IMR-90 (cell line): ENCODE data around the gene LMOD1. TPM values are rescaled to one million over a fixed set of nuclear protein-coding genes. Genes with fewer than 3 reads are reported as not detected.

Experiments used
- ATAC-seq: fragments of 200-7000 bp; cut with Tn5 transposase; 2 replicates; pipeline ENCODE4 v1.9.1; 2020; ENCODE audit warnings: low read depth, mild to moderate bottlenecking, moderate library complexity
- BruUV-seq: library from RNA; stranded (reverse); fragments of 400-500 nt; replicated peaks from 2 replicates; lab custom pipeline; 2021; lab: Mats Ljungman, UMichigan
- CTCF ChIA-PET: fragments of 300-600 bp; formaldehyde crosslinking; extraction: SDS; loops from one replicate; lab custom pipeline; 2021; ENCODE audit warnings: antibody characterized with exemption; lab: Yijun Ruan, JAX
- POLR2A ChIA-PET: fragments of 300-600 bp; sonication (Branson Sonifier 250); formaldehyde crosslinking; loops from one replicate; lab custom pipeline; 2022; ENCODE audit warnings: antibody characterized with exemption; ENCODE audit not compliant: unreplicated experiment; lab: Charles Lee
- DNase-seq: peaks from one replicate; pipeline ENCODE4 v3.0.0; 2013
- H2AFZ ChIP-seq: replicated peaks from 2 replicates; pipeline ENCODE3; 2013; ENCODE audit warnings: low read length, mild to moderate bottlenecking; ENCODE audit not compliant: poor library complexity
- H2AK5ac ChIP-seq: 2 replicates; pipeline ENCODE4 v1.6.1; 2013; ENCODE audit warnings: low read depth, low read length, inconsistent platforms
- H2AK9ac ChIP-seq: replicated peaks from 2 replicates; pipeline ENCODE3; 2013; ENCODE audit warnings: mild to moderate bottlenecking, low read depth, low read length, moderate library complexity; ENCODE audit not compliant: poor library complexity
- H2BK120ac ChIP-seq: 2 replicates; pipeline ENCODE4 v1.6.1; 2013; ENCODE audit warnings: low read depth, low read length, inconsistent platforms
- H2BK15ac ChIP-seq: 3 replicates; pipeline ENCODE4 v1.6.1; 2013; ENCODE audit warnings: low read depth, low read length, inconsistent platforms
- H2BK20ac ChIP-seq: 2 replicates; pipeline ENCODE4 v1.6.1; 2013; ENCODE audit warnings: low read depth, mild to moderate bottlenecking, inconsistent platforms, low read length, moderate library complexity
- H2BK5ac ChIP-seq: 2 replicates; pipeline ENCODE4 v1.6.1; 2013; ENCODE audit warnings: mild to moderate bottlenecking, low read depth, low read length, inconsistent platforms; ENCODE audit not compliant: poor library complexity, severe bottlenecking
- H3K14ac ChIP-seq: replicated peaks from 2 replicates; pipeline ENCODE4 v1.6.1; 2013; ENCODE audit warnings: low read depth, low read length, inconsistent platforms
- H3K18ac ChIP-seq: 2 replicates; pipeline ENCODE4 v1.6.1; 2013; ENCODE audit warnings: low read depth, low read length, control low read depth
- H3K23ac ChIP-seq: 2 replicates; pipeline ENCODE4 v1.6.1; 2013; ENCODE audit warnings: low read depth, low read length, inconsistent platforms
- H3K27ac ChIP-seq: 2 replicates; pipeline ENCODE4 v1.5.1; 2013; ENCODE audit warnings: mild to moderate bottlenecking, control low read depth, low read length; ENCODE audit not compliant: insufficient read depth
- H3K27me3 ChIP-seq: 2 replicates; pipeline ENCODE4 v1.6.1; 2013; ENCODE audit warnings: low read length; ENCODE audit not compliant: control insufficient read depth, insufficient read depth
- H3K36me3 ChIP-seq: 2 replicates; pipeline ENCODE4 v1.6.1; 2013; ENCODE audit warnings: low read length, mixed read lengths; ENCODE audit not compliant: control insufficient read depth, insufficient read depth
- H3K4ac ChIP-seq: 2 replicates; pipeline ENCODE4 v1.6.1; 2013; ENCODE audit warnings: low read depth, low read length, inconsistent platforms
- H3K4me1 ChIP-seq: 2 replicates; pipeline ENCODE4 v1.6.1; 2013; ENCODE audit warnings: low read length, mixed read lengths; ENCODE audit not compliant: control insufficient read depth, insufficient read depth
- H3K4me2 ChIP-seq: 2 replicates; pipeline ENCODE4 v1.6.1; 2013; ENCODE audit warnings: low read depth, mild to moderate bottlenecking, control low read depth, low read length, moderate library complexity
- H3K4me3 ChIP-seq: 2 replicates; pipeline ENCODE4 v1.5.1; 2013; ENCODE audit warnings: low read depth, mild to moderate bottlenecking, control low read depth, low read length, moderate library complexity; ENCODE audit not compliant: insufficient read depth
- H3K56ac ChIP-seq: 2 replicates; pipeline ENCODE4 v1.6.1; 2013; ENCODE audit warnings: low read length, inconsistent platforms; ENCODE audit not compliant: insufficient read depth; ENCODE audit errors: extremely low read depth
- H3K79me1 ChIP-seq, 2 experiments: 2 replicates each; pipeline ENCODE4 v1.6.1; 2013; ENCODE audit warnings: low read length in 2 of 2, inconsistent platforms in 1 of 2, low read depth in 1 of 2
- H3K9ac ChIP-seq: 2 replicates; pipeline ENCODE4 v1.6.1; 2013; ENCODE audit warnings: low read depth, low read length, control low read depth
- H3K9me1 ChIP-seq: 2 replicates; pipeline ENCODE4 v1.6.1; 2013; ENCODE audit warnings: low read length, inconsistent platforms; ENCODE audit not compliant: insufficient read depth
- H3K9me3 ChIP-seq: 2 replicates; pipeline ENCODE4 v1.6.1; 2013; ENCODE audit warnings: low read length; ENCODE audit not compliant: control insufficient read depth, insufficient read depth
- H4K20me1 ChIP-seq: 2 replicates; pipeline ENCODE4 v1.6.1; 2013; ENCODE audit warnings: low read length, inconsistent platforms; ENCODE audit not compliant: insufficient read depth
- H4K5ac ChIP-seq: 2 replicates; pipeline ENCODE4 v1.6.1; 2013; ENCODE audit warnings: mild to moderate bottlenecking, low read depth, low read length, control low read depth
- H4K8ac ChIP-seq, 2 experiments: 2 replicates each; pipeline ENCODE4 v1.6.1; 2013; ENCODE audit warnings: low read depth in 2 of 2, low read length in 2 of 2, control low read depth in 1 of 2, inconsistent platforms in 1 of 2
- H4K91ac ChIP-seq: 2 replicates; pipeline ENCODE4 v1.6.1; 2013; ENCODE audit warnings: low read depth, low read length, inconsistent platforms; ENCODE audit not compliant: insufficient read depth
- BHLHE40 ChIP-seq: fragments of 150-350 bp; IDR thresholded peaks from 2 replicates; pipeline ENCODE4 v1.6.1; 2016; ENCODE audit warnings: mild to moderate bottlenecking, low read depth, low read length
- CEBPB ChIP-seq: IDR thresholded peaks from 2 replicates; pipeline ENCODE4 v1.6.1; 2012; ENCODE audit warnings: low read depth, low read length, improper control_type of control experiment
- CTCF ChIP-seq: conservative IDR thresholded peaks from 2 replicates; pipeline ENCODE4 v1.5.1; 2012; ENCODE audit warnings: mild to moderate bottlenecking, low read depth, low read length, improper control_type of control experiment
- ELK1 ChIP-seq: fragments of 150-350 bp; IDR thresholded peaks from 2 replicates; pipeline ENCODE4 v1.6.1; 2016; ENCODE audit warnings: low read depth, mild to moderate bottlenecking, low read length, moderate library complexity, borderline replicate concordance
- FOS ChIP-seq: fragments of 150-350 bp; IDR thresholded peaks from 2 replicates; pipeline ENCODE4 v1.6.1; 2016; ENCODE audit warnings: low read depth, low read length
- MAFK ChIP-seq: IDR thresholded peaks from 2 replicates; pipeline ENCODE4 v1.6.1; 2012; ENCODE audit warnings: low read depth, low read length, improper control_type of control experiment
- MXI1 ChIP-seq: IDR thresholded peaks from 2 replicates; pipeline ENCODE4 v1.6.1; 2012; ENCODE audit warnings: low read depth, mild to moderate bottlenecking, low read length, moderate library complexity, borderline replicate concordance
- NFE2L2 ChIP-seq: fragments of 150-350 bp; IDR thresholded peaks from 2 replicates; pipeline ENCODE4 v1.6.1; 2016; ENCODE audit warnings: low read depth, mild to moderate bottlenecking, low read length
- POLR2A ChIP-seq: IDR thresholded peaks from 2 replicates; pipeline ENCODE4 v1.6.1; 2012; ENCODE audit warnings: mild to moderate bottlenecking, low read depth, low read length
- RCOR1 ChIP-seq: IDR thresholded peaks from 2 replicates; pipeline ENCODE4 v1.6.1; 2012; ENCODE audit warnings: mild to moderate bottlenecking, low read length, improper control_type of control experiment; ENCODE audit not compliant: insufficient replicate concordance
- RFX5 ChIP-seq: IDR thresholded peaks from 2 replicates; pipeline ENCODE4 v1.8.0; 2012; ENCODE audit warnings: low read depth, mild to moderate bottlenecking, low read length, moderate library complexity
- SMC3 ChIP-seq: fragments of 150-350 bp; IDR thresholded peaks from 2 replicates; pipeline ENCODE4 v1.6.1; 2016; ENCODE audit warnings: low read depth, mild to moderate bottlenecking, antibody characterized with exemption, low read length, moderate library complexity
- USF2 ChIP-seq: fragments of 150-350 bp; IDR thresholded peaks from 2 replicates; pipeline ENCODE4 v1.6.1; 2017; ENCODE audit warnings: mild to moderate bottlenecking, antibody characterized with exemption, low read length, low read depth
- WGBS, 2 experiments: methylation state at CpG; one replicate each; pipeline versions ENCODE4 v1.1.5 to v1.1.7; 2013; ENCODE audit warnings: missing lambda C conversion rate in 2 of 2; ENCODE audit not compliant: insufficient read length in 1 of 2; ENCODE audit errors: extremely low coverage in 2 of 2; 5-methylcytosine and 5-hydroxymethylcytosine counted together
- dilution Hi-C: fragments of 300-500 bp; cut with HindIII; formaldehyde crosslinking; loops from one replicate; pipeline ENCODE4 v1.14.3; 2018; ENCODE audit warnings: low sequenced_read_pairs; ENCODE audit not compliant: unreplicated experiment
- in situ Hi-C: fragments of 300-500 bp; cut with MboI; formaldehyde crosslinking; loops from 3 replicates; pipeline ENCODE4 v1.14.3; 2019; ENCODE audit warnings: low sequenced_read_pairs, inconsistent platforms, mixed read lengths
- intact Hi-C: fragments of 100-400 bp; cut with micrococcal nuclease; formaldehyde crosslinking; loops from 2 replicates; pipeline ENCODE4 v1.10.0; 2022
- polyA plus RNA-seq, 3 experiments: library from polyadenylated mRNA; depleted of rRNA; stranded (reverse); fragments of >200 nt; gene quantifications; 2 replicates each; pipeline ENCODE4 v1.2.3, GENCODE V29; 2012; ENCODE audit warnings: low replicate concordance in 1 of 3
- total RNA-seq: library from RNA; depleted of rRNA; stranded (reverse); fragments of >200 nt; gene quantifications from 2 replicates; pipeline ENCODE4 v1.2.3, GENCODE V29; 2012

LMOD1 gene
- total and polyA plus RNA-seq, 2 of the 4 experiments (the other 2 are of a cell fraction), result 51.7 to 53.2 TPM

GRCh38 chr1:201889090-201889968 lies 57.0 kb downstream of the LMOD1 start:
- Histone ChIP-seq H3K14ac (peak overlapping the region; percentile 84), H3K4me3 (peak overlapping the region; percentile 94), H3K18ac (peak overlapping the region; percentile 58; the same call in 1 of the 2 replicates), H2BK120ac (0 out of 2 replicates have a peak overlapping the region, but pooled peaks have one; percentile 16), H2AK5ac (peak overlapping the region; percentile 49), H4K5ac (peak overlapping the region; percentile 43; the same call in 1 of the 2 replicates), H3K56ac (no peak overlapping the region; the same call in 1 of the 2 replicates), H3K79me1 (peaks cover 3 to 18% of the 10 kb centered on the region in 2 experiments; a peak in 3 of 4 replicates), H4K91ac (peak overlapping the region; percentile 8), H3K4me2 (peak overlapping the region; percentile 93), H4K8ac (peak overlapping the region; percentile 56 to 75; a peak in 3 of 4 replicates), H3K9me3 (no peaks in the 10 kb centered on the region), H3K4me1 (peaks cover 17% of the 10 kb centered on the region), H3K27ac (peak overlapping the region; percentile 72), H3K9ac (peak overlapping the region; percentile 90), H2AK9ac (peak overlapping the region; percentile 96), H2BK20ac (no peak overlapping the region), H2BK5ac (peak overlapping the region; percentile 51), H3K23ac (peak overlapping the region; percentile 19), H4K20me1 (no peaks in the 10 kb centered on the region), H2BK15ac (no peak overlapping the region), H3K9me1 (peaks cover 20% of the 10 kb centered on the region), H2AFZ (peak overlapping the region; percentile 99), H3K27me3 (no peaks in the 10 kb centered on the region), H3K4ac (peak overlapping the region; percentile 69), H3K36me3 (peaks cover 6% of the 10 kb centered on the region)
- DNase-seq (no peak), ATAC-seq (0 out of 2 replicates have a peak, but pooled peaks have one; percentile 0)
- dilution Hi-C loops (no loop called here), intact Hi-C loops (loop anchor here (10.0 kb wide), 1 partner anchor 225 kb away; no protein-coding TSS in a partner anchor), in situ Hi-C loops (no loop called here)
- CTCF ChIA-PET, result no interaction called here
- whole genome bisulfite sequencing, 2 experiments, result 13% methylated on average over 25 of the region's 33 CpGs; no CpG with 5 or more reads in 1 of the 2 experiments
- POLR2A ChIA-PET, result no interaction called here
- no TSS peak for BruUV-seq
- TF ChIP-seq FOS (no peak), BHLHE40 (no peak), USF2 (no peak), ELK1 (no peak), CTCF (no peak), MXI1 (no peak), SMC3 (no peak), CEBPB (no peak), POLR2A (no peak), RCOR1 (no peak), RFX5 (no peak), NFE2L2 (no peak), MAFK (no peak)
